Gastrocnemius medialis (tissue), 4 donors: Measurements from ENCODE around the gene ESYT1. TPM values are rescaled to one million over a fixed set of nuclear protein-coding genes. Genes with fewer than 3 reads are reported as not detected.

ENCODE experiments used
- ATAC-seq, 2 donors: fragments of 150-250 bp; one replicate each; pipeline ENCODE4 v1.9.1; 2016
- DNase-seq, 2 donors: peaks; one replicate each; pipeline ENCODE4 v3.0.0-alpha.2; 2019
- H3K27ac ChIP-seq, 4 donors: fragments of 200-600 bp; sonication (generic); 1 replicate in 1 of 4; 2 replicates in 3 of 4; pipeline ENCODE4 v1.5.1; 2016 to 2018; ENCODE audit warnings: mild to moderate bottlenecking in 2 of 4, moderate library complexity in 1 of 4
- H3K27me3 ChIP-seq, 3 donors: fragments of 200-600 bp; sonication (generic) in 2 of 3; 1 replicate in 1 of 3; 2 replicates in 2 of 3; pipeline versions ENCODE4 v1.5.1 to v1.6.0; 2016 to 2019; ENCODE audit warnings: mild to moderate bottlenecking in 1 of 3, moderate library complexity in 1 of 3
- H3K36me3 ChIP-seq, 2 donors: fragments of 200-600 bp; sonication (generic) in 1 of 2; one replicate each; pipeline ENCODE4 v1.5.1; 2017 to 2018
- H3K4me1 ChIP-seq, 2 donors: fragments of 200-600 bp; sonication (generic) in 1 of 2; one replicate each; pipeline ENCODE4 v1.5.1; 2016 to 2017; ENCODE audit warnings: mild to moderate bottlenecking in 2 of 2
- H3K4me3 ChIP-seq, 4 donors: fragments of 200-600 bp; sonication (generic) in 3 of 4; 1 replicate in 1 of 4; 2 replicates in 3 of 4; pipeline ENCODE4 v1.5.1; 2016 to 2019; ENCODE audit warnings: mild to moderate bottlenecking in 2 of 4
- H3K9me3 ChIP-seq, 3 donors: fragments of 200-600 bp; sonication (generic) in 2 of 3; 1 replicate in 1 of 3; 2 replicates in 2 of 3; pipeline ENCODE4 v1.5.1; 2016 to 2019
- POLR2A ChIP-seq, 2 donors: fragments of 450-650 bp; IDR thresholded peaks; one replicate each; pipeline ENCODE4 v1.6.1; 2017; ENCODE audit warnings: antibody characterized with exemption in 2 of 2, mild to moderate bottlenecking in 2 of 2, moderate library complexity in 2 of 2
- in situ Hi-C, 4 donors: fragments of 200-750 bp; cut with MboI; loops; one replicate each; pipeline versions ENCODE4 v1.15.0 to v1.8.0; 2017; ENCODE audit warnings: low sequenced_read_pairs in 4 of 4
- intact Hi-C: fragments of 100-400 bp; cut with DNase I; formaldehyde crosslinking; loops from one replicate; pipeline ENCODE4 v1.15.1; 2023; ENCODE audit warnings: low total_unique reads
- total RNA-seq, 4 donors: library from RNA; depleted of rRNA; stranded (reverse); fragments of >200 nt; gene quantifications; one replicate each; pipeline versions ENCODE4 v1.1.0 to v1.2.3, GENCODE V29; 2016
- TF ChIP-seq, protein P1 (sequence below), 5 experiments: fragments of 450-650 bp in 3 of 5; fragments of 200-600 bp in 2 of 5; sonication (generic) in 2 of 5; IDR thresholded peaks in 4 of 5; conservative IDR thresholded peaks in 1 of 5; 1 replicate in 4 of 5; 2 replicates in 1 of 5; pipeline ENCODE4 v1.5.1; 2016 to 2019; ENCODE audit warnings: antibody characterized with exemption in 5 of 5, mild to moderate bottlenecking in 3 of 5, moderate library complexity in 3 of 5

ESYT1 gene
- total RNA-seq, 4 donors from 2014 or later = 45.9 to 77.7 (median 62.1) TPM

DNA sequence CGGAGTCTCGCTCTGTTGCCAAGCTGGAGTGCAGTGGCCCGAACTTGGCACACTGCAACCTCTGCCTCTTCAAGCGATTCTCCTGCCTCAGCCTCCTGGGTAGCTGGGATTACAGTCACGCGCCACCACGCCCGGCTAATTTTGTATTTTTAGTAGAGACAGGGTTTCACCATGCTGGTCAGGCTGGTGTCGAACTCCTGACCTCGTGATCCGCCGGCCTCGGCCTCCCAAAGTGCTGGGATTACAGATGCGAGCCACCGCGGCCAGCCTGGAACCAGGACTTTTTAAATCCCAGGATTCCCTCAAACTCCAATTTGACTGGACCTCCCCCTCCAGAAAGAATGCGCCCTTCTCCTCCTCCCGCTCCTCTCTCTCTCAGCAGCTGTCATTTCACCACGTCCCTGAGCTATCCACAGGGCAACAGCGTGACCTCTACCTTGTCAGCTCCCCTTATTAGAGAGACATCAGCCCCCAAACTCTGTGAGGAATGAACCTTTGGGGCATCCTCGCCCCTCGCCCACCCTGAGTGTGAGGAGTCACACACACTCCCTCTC lies 2.0 kb downstream of the ESYT1 start:
- Histone ChIP-seq H3K27ac (peak overlapping the region; percentile 92 to 99 (median 98)), H3K4me1 (peaks cover 36 to 38% of the 10 kb centered on the region in 2 donors), H3K36me3 (peaks cover 0 to 48% of the 10 kb centered on the region in 2 donors), H3K9me3 (no peaks in the 10 kb centered on the region), H3K4me3 (peak overlapping the region; percentile 71 to 95 (median 88)), H3K27me3 (no peaks in the 10 kb centered on the region)
- peak; percentile 40 to 75 for TF ChIP-seq POLR2A (IDR thresholded peaks at IDR 0.05)
- TF ChIP-seq, protein P1, sequence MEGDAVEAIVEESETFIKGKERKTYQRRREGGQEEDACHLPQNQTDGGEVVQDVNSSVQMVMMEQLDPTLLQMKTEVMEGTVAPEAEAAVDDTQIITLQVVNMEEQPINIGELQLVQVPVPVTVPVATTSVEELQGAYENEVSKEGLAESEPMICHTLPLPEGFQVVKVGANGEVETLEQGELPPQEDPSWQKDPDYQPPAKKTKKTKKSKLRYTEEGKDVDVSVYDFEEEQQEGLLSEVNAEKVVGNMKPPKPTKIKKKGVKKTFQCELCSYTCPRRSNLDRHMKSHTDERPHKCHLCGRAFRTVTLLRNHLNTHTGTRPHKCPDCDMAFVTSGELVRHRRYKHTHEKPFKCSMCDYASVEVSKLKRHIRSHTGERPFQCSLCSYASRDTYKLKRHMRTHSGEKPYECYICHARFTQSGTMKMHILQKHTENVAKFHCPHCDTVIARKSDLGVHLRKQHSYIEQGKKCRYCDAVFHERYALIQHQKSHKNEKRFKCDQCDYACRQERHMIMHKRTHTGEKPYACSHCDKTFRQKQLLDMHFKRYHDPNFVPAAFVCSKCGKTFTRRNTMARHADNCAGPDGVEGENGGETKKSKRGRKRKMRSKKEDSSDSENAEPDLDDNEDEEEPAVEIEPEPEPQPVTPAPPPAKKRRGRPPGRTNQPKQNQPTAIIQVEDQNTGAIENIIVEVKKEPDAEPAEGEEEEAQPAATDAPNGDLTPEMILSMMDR (IDR thresholded peaks at IDR 0.05 in 4 of 5, conservative IDR thresholded peaks at IDR 0.05 in 1 of 5) = no peak
- in situ Hi-C loops (loop anchor here in 3 of 4 donors (5.0 to 10.0 kb wide), 2 partner anchors 55 to 57 kb away; partner anchors contain the start of gene SMARCC2 (in 3 of the 3)), intact Hi-C loops (no loop called here)
- DNase-seq (peak; percentile 44 to 68), ATAC-seq (no peak)

- DNase-seq = no peak
- intact Hi-C loops = no loop called here
- H3K36me3 ChIP-seq = peaks cover 0 to 56% of the 10 kb centered on the region in 2 donors
- in situ Hi-C loops = no loop called here
- no peaks in the 10 kb centered on the region for H3K9me3 ChIP-seq
- no peak for TF ChIP-seq POLR2A (IDR thresholded peaks at IDR 0.05)
- TF ChIP-seq, protein P1 (IDR thresholded peaks at IDR 0.05 in 4 of 5, conservative IDR thresholded peaks at IDR 0.05 in 1 of 5) = no peak
- no peak for ATAC-seq
- H3K27me3 ChIP-seq = no peaks in the 10 kb centered on the region
- peak overlapping the region; percentile 92 to 99 (median 98) for H3K27ac ChIP-seq
- H3K4me1 ChIP-seq = peaks cover 29 to 30% of the 10 kb centered on the region in 2 donors
- no peak overlapping the region for H3K4me3 ChIP-seq
Measured at GRCh38 chr12:56130876-56131275, 2.8 kb downstream of the ESYT1 start.

GRCh38 chr12:56134897-56135296 lies 6.8 kb downstream of the ESYT1 start:
- Histone ChIP-seq H3K4me1 (peaks cover 6 to 7% of the 10 kb centered on the region in 2 donors), H3K27ac (no peak overlapping the region), H3K27me3 (no peaks in the 10 kb centered on the region), H3K36me3 (peaks cover 0 to 97% of the 10 kb centered on the region in 2 donors), H3K4me3 (no peak overlapping the region), H3K9me3 (no peaks in the 10 kb centered on the region)
- no peak for ATAC-seq
- in situ Hi-C loops (no loop called here), intact Hi-C loops (no loop called here)
- no peak for DNase-seq
- no peak for TF ChIP-seq POLR2A (IDR thresholded peaks at IDR 0.05)
- TF ChIP-seq, protein P1 (IDR thresholded peaks at IDR 0.05 in 4 of 5, conservative IDR thresholded peaks at IDR 0.05 in 1 of 5) = no peak

DNA sequence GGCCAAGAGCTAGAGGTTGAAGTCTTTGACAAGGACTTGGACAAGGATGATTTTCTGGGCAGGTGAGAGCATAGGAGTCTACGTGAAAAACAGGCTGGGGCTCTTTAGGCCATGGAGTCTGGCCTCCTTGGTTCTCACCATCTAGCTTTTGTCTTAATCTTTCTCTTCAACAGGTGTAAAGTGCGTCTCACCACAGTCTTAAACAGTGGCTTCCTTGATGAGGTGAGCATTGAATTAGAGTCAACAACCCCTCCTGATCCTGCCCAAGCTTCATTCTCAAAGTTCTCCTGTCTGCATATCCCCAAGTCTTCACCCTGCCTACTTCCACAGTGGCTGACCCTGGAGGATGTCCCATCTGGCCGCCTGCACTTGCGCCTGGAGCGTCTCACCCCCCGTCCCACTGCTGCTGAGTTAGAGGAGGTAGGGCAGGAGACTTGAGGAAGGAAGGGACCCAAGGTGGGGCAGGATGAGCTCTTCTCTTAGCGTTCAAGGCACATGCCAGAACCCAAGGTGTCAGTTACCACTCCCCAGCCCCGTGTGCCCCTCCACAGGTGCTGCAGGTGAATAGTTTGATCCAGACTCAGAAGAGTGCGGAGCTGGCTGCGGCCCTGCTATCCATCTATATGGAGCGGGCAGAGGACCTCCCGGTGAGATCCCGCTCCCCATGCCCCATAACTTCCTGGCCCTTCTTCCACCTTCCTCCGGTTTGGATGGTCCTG lies 9.9 kb downstream of the ESYT1 start:
- no peak for TF ChIP-seq POLR2A (IDR thresholded peaks at IDR 0.05)
- TF ChIP-seq, protein P1 (IDR thresholded peaks at IDR 0.05 in 4 of 5, conservative IDR thresholded peaks at IDR 0.05 in 1 of 5) = no peak
- intact Hi-C loops = no loop called here
- DNase-seq = no peak
- H3K27ac ChIP-seq = no peak overlapping the region
- ATAC-seq = no peak
- H3K4me3 ChIP-seq = no peak overlapping the region
- no peaks in the 10 kb centered on the region for H3K9me3 ChIP-seq
- H3K36me3 ChIP-seq = peaks cover 0 to 96% of the 10 kb centered on the region in 2 donors
- H3K27me3 ChIP-seq = no peaks in the 10 kb centered on the region
- in situ Hi-C loops = no loop called here
- H3K4me1 ChIP-seq = peaks cover 0 to under 1% of the 10 kb centered on the region in 2 donors
